H1 (cell line): Measurements from ENCODE around the gene CPEB1. TPM values are rescaled to one million over a fixed set of nuclear protein-coding genes. Genes with fewer than 3 reads are reported as not detected.

ENCODE experiments used
- CTCF ChIA-PET: fragments of 300-600 bp; sonication (Branson Sonifier 250); formaldehyde crosslinking; loops from one replicate; lab custom pipeline; 2021; ENCODE audit not compliant: partially characterized antibody; lab: Charles Lee
- POLR2A ChIA-PET: fragments of 300-600 bp; sonication (Branson Sonifier 250); formaldehyde crosslinking; loops from one replicate; lab custom pipeline; 2021; ENCODE audit warnings: inconsistent platforms; ENCODE audit not compliant: partially characterized antibody; lab: Charles Lee
- DNase-seq, 2 experiments: peaks; one replicate each; pipeline versions ENCODE4 v3.0.0 to v3.0.0-alpha.2; 2010 to 2022; ENCODE audit warnings: low spot score in 2 of 2, low read depth in 1 of 2, mixed read lengths in 1 of 2
- FAIRE-seq: peaks from 2 replicates; lab custom pipeline; 2011; peaks lifted over from hg19 to GRCh38; lab: Jason Lieb, UNC
- H2AFZ ChIP-seq: 2 replicates; pipeline ENCODE4 v1.8.1; 2012; ENCODE audit warnings: low read length, inconsistent platforms
- H2AK5ac ChIP-seq: 2 replicates; pipeline ENCODE4 v1.6.1; 2013; ENCODE audit warnings: low read depth, low read length
- H2BK120ac ChIP-seq: replicated peaks from 2 replicates; pipeline ENCODE3; 2013; ENCODE audit warnings: low read depth, low read length, inconsistent platforms
- H2BK12ac ChIP-seq: 2 replicates; pipeline ENCODE4 v1.6.1; 2013; ENCODE audit warnings: low read depth, low read length
- H2BK15ac ChIP-seq: 2 replicates; pipeline ENCODE4 v1.6.1; 2013; ENCODE audit warnings: low read length
- H2BK20ac ChIP-seq: 2 replicates; pipeline ENCODE4 v1.6.1; 2013; ENCODE audit warnings: low read length
- H2BK5ac ChIP-seq: 2 replicates; pipeline ENCODE4 v1.6.1; 2013; ENCODE audit warnings: low read depth, low read length
- H3K14ac ChIP-seq: 2 replicates; pipeline ENCODE4 v1.6.1; 2013; ENCODE audit warnings: inconsistent platforms; ENCODE audit not compliant: insufficient read length
- H3K18ac ChIP-seq: 2 replicates; pipeline ENCODE4 v1.6.1; 2013; ENCODE audit warnings: low read length; ENCODE audit errors: extremely low read depth
- H3K23ac ChIP-seq: 2 replicates; pipeline ENCODE4 v1.6.1; 2013; ENCODE audit warnings: inconsistent platforms; ENCODE audit not compliant: insufficient read length
- H3K23me2 ChIP-seq: 2 replicates; pipeline ENCODE4 v1.6.1; 2013; ENCODE audit warnings: low read depth, low read length
- H3K27ac ChIP-seq: 2 replicates; pipeline ENCODE4 v1.6.1; 2011; ENCODE audit warnings: low read depth, low read length, inconsistent platforms
- H3K27me3 ChIP-seq, 4 experiments: replicated peaks in 1 of 4; 1 replicate in 1 of 4; 2 replicates in 3 of 4; pipeline versions ENCODE4 v1.6.1 to v1.8.1; 2011 to 2013; ENCODE audit warnings: low read length in 3 of 4, mild to moderate bottlenecking in 3 of 4, inconsistent platforms in 2 of 4, mixed read lengths in 2 of 4, moderate library complexity in 1 of 4; ENCODE audit not compliant: control insufficient read depth in 3 of 4, insufficient read depth in 3 of 4; ENCODE audit errors: extremely low read depth in 1 of 4
- H3K36me3 ChIP-seq, 4 experiments: 2 replicates each; pipeline versions ENCODE4 v1.6.1 to v1.8.1; 2011 to 2013; ENCODE audit warnings: mild to moderate bottlenecking in 4 of 4, low read length in 3 of 4, moderate library complexity in 2 of 4, control low read depth in 1 of 4, inconsistent platforms in 1 of 4; ENCODE audit not compliant: insufficient read depth in 4 of 4, control insufficient read depth in 2 of 4
- H3K4ac ChIP-seq: replicated peaks from 2 replicates; pipeline ENCODE3; 2013; ENCODE audit warnings: low read length, low read depth, mixed read lengths, inconsistent platforms; ENCODE audit not compliant: insufficient read length
- H3K4me1 ChIP-seq, 4 experiments: replicated peaks in 1 of 4; 1 replicate in 1 of 4; 2 replicates in 3 of 4; pipeline versions ENCODE4 v1.6.1 to v1.8.1; 2011 to 2013; ENCODE audit warnings: low read length in 3 of 4, inconsistent platforms in 2 of 4, mixed read lengths in 1 of 4; ENCODE audit not compliant: insufficient read depth in 4 of 4, control insufficient read depth in 3 of 4
- H3K4me2 ChIP-seq, 2 experiments: 2 replicates each; pipeline versions ENCODE4 v1.6.1 to v1.8.1; 2011 to 2013; ENCODE audit warnings: low read depth in 2 of 2, low read length in 2 of 2, control low read depth in 1 of 2, inconsistent platforms in 1 of 2, mild to moderate bottlenecking in 1 of 2; ENCODE audit not compliant: insufficient read depth in 1 of 2
- H3K4me3 ChIP-seq, 4 experiments: fragments of 200-600, 300-600 bp in 1 of 4; sonication (generic), shearing (Covaris generic), sonication (Bioruptor Twin) in 1 of 4; 2 replicates each; pipeline versions ENCODE4 v1.5.1 to v1.8.1; 2011 to 2016; ENCODE audit warnings: low read length in 4 of 4, low read depth in 3 of 4, control low read depth in 2 of 4, inconsistent platforms in 2 of 4, mild to moderate bottlenecking in 2 of 4, mixed read lengths in 1 of 4, moderate library complexity in 1 of 4; ENCODE audit not compliant: insufficient read depth in 2 of 4; ENCODE audit errors: extremely low read depth in 1 of 4
- H3K56ac ChIP-seq: replicated peaks from 2 replicates; pipeline ENCODE3; 2013; ENCODE audit warnings: low read depth, mild to moderate bottlenecking, mixed read lengths, low read length, inconsistent platforms; ENCODE audit not compliant: insufficient read length
- H3K79me1 ChIP-seq: 2 replicates; pipeline ENCODE4 v1.6.1; 2013; ENCODE audit warnings: low read depth, low read length, control low read depth
- H3K79me2 ChIP-seq, 2 experiments: 2 replicates each; pipeline versions ENCODE4 v1.6.1 to v1.8.1; 2012 to 2013; ENCODE audit warnings: low read length in 2 of 2, mild to moderate bottlenecking in 2 of 2, inconsistent platforms in 1 of 2; ENCODE audit not compliant: insufficient read depth in 2 of 2, control insufficient read depth in 1 of 2
- H3K9ac ChIP-seq, 4 experiments: replicated peaks in 1 of 4; 1 replicate in 1 of 4; 2 replicates in 3 of 4; pipeline versions ENCODE4 v1.6.1 to v1.8.1; 2011 to 2013; ENCODE audit warnings: low read depth in 3 of 4, low read length in 3 of 4, control low read depth in 2 of 4, mild to moderate bottlenecking in 2 of 4, moderate library complexity in 2 of 4, inconsistent platforms in 1 of 4; ENCODE audit errors: extremely low read depth in 1 of 4
- H3K9me3 ChIP-seq, 2 experiments: 2 replicates each; pipeline versions ENCODE4 v1.6.1 to v1.8.1; 2012 to 2013; ENCODE audit warnings: mild to moderate bottlenecking in 2 of 2, moderate library complexity in 2 of 2, control low read depth in 1 of 2, inconsistent platforms in 1 of 2, low read depth in 1 of 2, low read length in 1 of 2, mixed read lengths in 1 of 2; ENCODE audit not compliant: insufficient read depth in 2 of 2
- H4K20me1 ChIP-seq, 2 experiments: replicated peaks in 1 of 2; 2 replicates each; pipeline versions ENCODE3 to v1.8.1; 2011 to 2013; ENCODE audit warnings: inconsistent platforms in 2 of 2, low read length in 2 of 2, mild to moderate bottlenecking in 1 of 2; ENCODE audit not compliant: insufficient read depth in 2 of 2, control insufficient read depth in 1 of 2
- H4K5ac ChIP-seq: 2 replicates; pipeline ENCODE4 v1.6.1; 2013; ENCODE audit warnings: low read length, low read depth, mixed read lengths, inconsistent platforms; ENCODE audit not compliant: insufficient read length
- H4K8ac ChIP-seq: 2 replicates; pipeline ENCODE4 v1.8.0; 2013; ENCODE audit warnings: mild to moderate bottlenecking, moderate library complexity, low read length, inconsistent platforms; ENCODE audit not compliant: insufficient read depth; ENCODE audit errors: extremely low read depth
- H4K91ac ChIP-seq: replicated peaks from 2 replicates; pipeline ENCODE3; 2013; ENCODE audit warnings: low read length, mixed read lengths, inconsistent platforms; ENCODE audit not compliant: insufficient read length
- BRCA1 ChIP-seq: IDR thresholded peaks from 2 replicates; pipeline ENCODE4 v1.6.1; 2012; ENCODE audit warnings: low read depth, low read length, improper control_type of control experiment
- EGR1 ChIP-seq: IDR thresholded peaks from 2 replicates; pipeline ENCODE4 v1.6.1; 2011; ENCODE audit warnings: low read depth, low read length, borderline replicate concordance
- HDAC6 ChIP-seq: IDR thresholded peaks from one replicate; pipeline ENCODE4 v1.7.1; 2012; ENCODE audit warnings: low read depth, mild to moderate bottlenecking, inconsistent platforms, low read length, moderate library complexity
- NRF1 ChIP-seq: IDR thresholded peaks from 2 replicates; pipeline ENCODE4 v1.6.1; 2011; ENCODE audit warnings: mild to moderate bottlenecking, low read depth, low read length, improper control_type of control experiment
- PHF8 ChIP-seq: fragments of 200-600 bp; sonication (generic); conservative IDR thresholded peaks from 2 replicates; pipeline ENCODE4 v1.7.1; 2012; ENCODE audit warnings: low read depth, mild to moderate bottlenecking, inconsistent platforms, low read length, moderate library complexity
- RFX5 ChIP-seq: IDR thresholded peaks from 2 replicates; pipeline ENCODE4 v1.6.1; 2011; ENCODE audit warnings: low read depth, low read length, improper control_type of control experiment, borderline replicate concordance
- SIN3A ChIP-seq, 2 experiments: IDR thresholded peaks in 1 of 2; conservative IDR thresholded peaks in 1 of 2; 2 replicates each; pipeline ENCODE4 v1.6.1; 2011 to 2012; ENCODE audit warnings: low read length in 2 of 2, improper control_type of control experiment in 1 of 2, low read depth in 1 of 2, mild to moderate bottlenecking in 1 of 2
- TAF1 ChIP-seq: IDR thresholded peaks from 2 replicates; pipeline ENCODE4 v1.6.1; 2011; ENCODE audit warnings: mild to moderate bottlenecking, low read depth, low read length
- TBP ChIP-seq: IDR thresholded peaks from 2 replicates; pipeline ENCODE4 v1.6.1; 2011; ENCODE audit warnings: low read depth, low read length, improper control_type of control experiment
- WGBS, 2 experiments: shearing (Covaris generic) in 1 of 2; methylation state at CpG; one replicate each; pipeline versions ENCODE4 v1.1.6 to v1.1.7; 2013 to 2015; ENCODE audit warnings: low lambda C conversion rate in 2 of 2, mixed read lengths in 2 of 2, inconsistent platforms in 1 of 2, low coverage in 1 of 2, missing lambda C conversion rate in 1 of 2; ENCODE audit not compliant: insufficient replicate concordance in 2 of 2, insufficient coverage in 1 of 2, insufficient read length in 1 of 2; ENCODE audit errors: extremely low coverage in 1 of 2, missing lambda C conversion rate in 1 of 2; 5-methylcytosine and 5-hydroxymethylcytosine counted together
- polyA plus RNA-seq, 7 experiments: library from polyadenylated mRNA; depleted of rRNA in 3 of 7; stranded (reverse) in 5 of 7; unstranded in 2 of 7; fragments of >200 nt in 5 of 7; fragments of 200-250 nt in 2 of 7; gene quantifications; 1 replicate in 5 of 7; 2 replicates in 1 of 7; 4 replicates in 1 of 7; pipeline versions ENCODE4 v1.2.1 to v1.2.3, GENCODE V29; 2011 to 2013; ENCODE audit warnings: missing spikeins in 2 of 7, mixed read lengths in 2 of 7
- total RNA-seq: library from RNA; stranded (reverse); fragmentation: NEBNext Ultra II Directional; extraction: Animal tissue kit (Norgen Biotek cat#: 25700); gene quantifications from 2 replicates; pipeline ENCODE4 v1.2.1, GENCODE V29; 2021
- TF ChIP-seq, protein P1 (sequence below): IDR thresholded peaks from 2 replicates; pipeline ENCODE4 v1.6.1; 2012; ENCODE audit warnings: low read length, inconsistent platforms
- TF ChIP-seq, protein P2 (sequence below): IDR thresholded peaks from 2 replicates; pipeline ENCODE4 v1.6.1; 2012; ENCODE audit warnings: inconsistent platforms

Gene CPEB1
- total and polyA plus RNA-seq, 2 of the 8 experiments (the other 6 are each of a cell fraction or from before 2014, with no cell fraction given) = 4.4 to 4.5 TPM

DNA sequence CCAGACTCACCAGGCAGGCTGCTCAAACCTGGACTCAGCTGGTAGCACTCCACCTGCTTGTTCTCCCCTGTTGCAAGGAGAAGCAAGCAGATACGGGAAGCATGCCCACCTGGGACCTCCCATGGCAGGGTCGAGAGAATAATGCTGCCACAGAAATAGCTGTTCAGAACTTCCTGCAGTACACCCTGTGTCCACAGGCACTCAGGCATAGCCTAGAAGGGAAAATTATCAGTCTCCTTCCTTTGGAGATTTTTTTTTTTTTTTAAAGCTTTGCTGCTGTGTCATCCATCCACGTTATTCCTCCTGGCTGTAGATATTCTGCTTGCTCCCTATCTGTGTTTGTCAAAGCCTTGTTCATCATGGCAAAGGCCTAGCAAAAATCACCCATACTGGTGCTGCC is 74.2 kb downstream of the CPEB1 start:
- Histone ChIP-seq H3K27me3 (no peaks in the 10 kb centered on the region; a peak in 2 of 7 replicates), H3K4me1 (peaks cover 9 to 16% (median 11%) of the 10 kb centered on the region in 4 experiments), H2BK12ac (0 out of 2 replicates have a peak overlapping the region, but pooled peaks have one; percentile 93), H2AFZ (peak overlapping the region; percentile 99; the same call in 1 of the 2 replicates), H3K36me3 (no peaks in the 10 kb centered on the region), H4K8ac (no peak overlapping the region), H3K56ac (no peak overlapping the region), H2BK5ac (no peak overlapping the region), H3K4me2 (no peak overlapping the region), H3K23ac (no peak overlapping the region), H3K18ac (no peak overlapping the region), H2BK15ac (0 out of 2 replicates have a peak overlapping the region, but pooled peaks have one; percentile 46), H2BK120ac (no peak overlapping the region), H4K91ac (no peak overlapping the region), H3K4me3 (no peak overlapping the region), H4K5ac (no peak overlapping the region), H3K4ac (no peak overlapping the region), H2BK20ac (no peak overlapping the region), H2AK5ac (no peak overlapping the region), H3K9ac (no peak overlapping the region), H3K79me1 (no peaks in the 10 kb centered on the region), H3K9me3 (no peaks in the 10 kb centered on the region), H4K20me1 (no peaks in the 10 kb centered on the region), H3K79me2 (no peaks in the 10 kb centered on the region), H3K14ac (no peak overlapping the region), H3K27ac (no peak overlapping the region), H3K23me2 (peaks cover 4% of the 10 kb centered on the region)
- POLR2A ChIA-PET = interaction anchor here (1.1 to 6.9 kb wide), 5 partner anchors 11 to 35 kb away, joined by 3 to 79 read pairs (median 5); partner anchors contain the start of gene RPS17
- CTCF ChIA-PET = interaction anchor here (1.3 to 2.7 kb wide), 4 partner anchors 12 to 427 kb away, joined by 3 to 14 read pairs (median 4); no protein-coding TSS in a partner anchor
- 90% methylated on average over 3 of the region's 3 CpGs; no CpG with 5 or more reads in 1 of the 2 experiments for WGBS, 2 experiments
- FAIRE-seq (no peak), DNase-seq (no peak)
- TF ChIP-seq, protein P1, sequence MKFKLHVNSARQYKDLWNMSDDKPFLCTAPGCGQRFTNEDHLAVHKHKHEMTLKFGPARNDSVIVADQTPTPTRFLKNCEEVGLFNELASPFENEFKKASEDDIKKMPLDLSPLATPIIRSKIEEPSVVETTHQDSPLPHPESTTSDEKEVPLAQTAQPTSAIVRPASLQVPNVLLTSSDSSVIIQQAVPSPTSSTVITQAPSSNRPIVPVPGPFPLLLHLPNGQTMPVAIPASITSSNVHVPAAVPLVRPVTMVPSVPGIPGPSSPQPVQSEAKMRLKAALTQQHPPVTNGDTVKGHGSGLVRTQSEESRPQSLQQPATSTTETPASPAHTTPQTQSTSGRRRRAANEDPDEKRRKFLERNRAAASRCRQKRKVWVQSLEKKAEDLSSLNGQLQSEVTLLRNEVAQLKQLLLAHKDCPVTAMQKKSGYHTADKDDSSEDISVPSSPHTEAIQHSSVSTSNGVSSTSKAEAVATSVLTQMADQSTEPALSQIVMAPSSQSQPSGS = no peak
- no peak for TF ChIP-seq BRCA1
- TF ChIP-seq RFX5 = no peak
- no peak for TF ChIP-seq TAF1
- TF ChIP-seq NRF1 = no peak
- TF ChIP-seq EGR1 = no peak
- no peak for TF ChIP-seq SIN3A (conservative IDR thresholded peaks at IDR 0.05 in 1 of 2, IDR thresholded peaks at IDR 0.05 in 1 of 2; ENCODE audit: low read depth in 1 of 2, low read length in 2 of 2)
- TF ChIP-seq PHF8 = no peak
- TF ChIP-seq, protein P2, sequence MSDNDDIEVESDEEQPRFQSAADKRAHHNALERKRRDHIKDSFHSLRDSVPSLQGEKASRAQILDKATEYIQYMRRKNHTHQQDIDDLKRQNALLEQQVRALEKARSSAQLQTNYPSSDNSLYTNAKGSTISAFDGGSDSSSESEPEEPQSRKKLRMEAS = no peak
- no peak for TF ChIP-seq HDAC6
- TF ChIP-seq TBP = no peak
